ENCODE measurements around the gene FAM83F. TPM values are rescaled to one million over a fixed set of nuclear protein-coding genes. Genes with fewer than 3 reads are reported as not detected.

Gene FAM83F
- total and polyA plus RNA-seq, 10 of the 15 experiments (the other 5 are each of a cell fraction or from before 2014, with no cell fraction given) = 0.01 to 0.05 (median 0.01) TPM; not detected in 7

DNA sequence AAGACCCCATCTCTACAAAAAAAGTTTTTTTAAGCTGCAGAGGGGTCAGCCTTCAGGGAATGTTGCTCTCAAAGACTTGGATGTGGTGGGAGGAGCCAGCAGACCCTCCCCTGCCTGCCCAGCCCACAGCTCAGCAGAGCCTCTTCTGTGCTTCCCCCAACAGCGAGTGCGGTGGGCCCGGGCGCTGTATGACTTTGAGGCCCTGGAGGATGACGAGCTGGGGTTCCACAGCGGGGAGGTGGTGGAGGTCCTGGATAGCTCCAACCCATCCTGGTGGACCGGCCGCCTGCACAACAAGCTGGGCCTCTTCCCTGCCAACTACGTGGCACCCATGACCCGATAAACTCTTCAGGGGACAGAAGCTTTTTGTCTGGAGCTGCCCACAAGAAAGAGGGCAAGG is 24.0 kb upstream of the FAM83F start:
- FAIRE-seq (no peak), DNase-seq (ENCODE audit: low read depth, low spot score) (no peak), ATAC-seq (no peak)
- ChIA-PET CTCF (interaction anchor here (0.6 kb wide), 1 partner anchor 377 kb away, joined by 4 read pairs; no protein-coding TSS in a partner anchor), POLR2A (no interaction called here), SMC1A (ENCODE audit: uncharacterized antibody, unreplicated experiment) (interaction anchor here (1.7 kb wide), 1 partner anchor 50 kb away, joined by 3 read pairs; no protein-coding TSS in a partner anchor), RAD21 (ENCODE audit: unreplicated experiment) (no interaction called here)
- no peak overlapping the region for H3K4me3 ChIP-seq
- peaks cover 33 to 36% of the 10 kb centered on the region in 2 experiments for H3K36me3 ChIP-seq (ENCODE audit: control insufficient read depth in 2 of 2, insufficient read depth in 2 of 2, low read length in 1 of 2)
- no peaks in the 10 kb centered on the region for H3K9me3 ChIP-seq (replicated peaks; ENCODE audit: control insufficient read depth, insufficient read depth, low read length)
- H3K9ac ChIP-seq (ENCODE audit: control insufficient read depth, insufficient read depth, low read length) = no peak overlapping the region
- in situ Hi-C loops (cut with MboI) (no loop called here), intact Hi-C loops (cut with micrococcal nuclease; ENCODE audit: unreplicated experiment) (no loop called here)
- no peaks in the 10 kb centered on the region for H3K79me2 ChIP-seq (ENCODE audit: control insufficient read depth, insufficient read depth, low read length)
- H4K20me1 ChIP-seq (ENCODE audit: control insufficient read depth, insufficient read depth) = no peaks in the 10 kb centered on the region
- no TSS peak for BruUV-seq (replicated peaks)
- no peaks in the 10 kb centered on the region for H3K4me1 ChIP-seq (ENCODE audit: control insufficient read depth, insufficient read depth, low read length)
- WGBS (ENCODE audit: insufficient coverage, insufficient replicate concordance, low lambda C conversion rate, missing lambda C conversion rate) = 93% methylated on average over 7 of the region's 10 CpGs
- TF ChIP-seq ZNF384 (IDR thresholded peaks at IDR 0.05; ENCODE audit: borderline replicate concordance, low read depth, low read length) (no peak), JUNB (IDR thresholded peaks at IDR 0.05) (no peak), NR2F1 (conservative IDR thresholded peaks at IDR 0.05) (no peak), ZBTB4 (CRISPR knock-in tag; IDR thresholded peaks at IDR 0.05) (no peak), CBX3 (IDR thresholded peaks at IDR 0.05; ENCODE audit: borderline replicate concordance, low read depth) (no peak), GABPA (IDR thresholded peaks at IDR 0.05; ENCODE audit: low read depth) (no peak)
- TF ChIP-seq, protein P1, sequence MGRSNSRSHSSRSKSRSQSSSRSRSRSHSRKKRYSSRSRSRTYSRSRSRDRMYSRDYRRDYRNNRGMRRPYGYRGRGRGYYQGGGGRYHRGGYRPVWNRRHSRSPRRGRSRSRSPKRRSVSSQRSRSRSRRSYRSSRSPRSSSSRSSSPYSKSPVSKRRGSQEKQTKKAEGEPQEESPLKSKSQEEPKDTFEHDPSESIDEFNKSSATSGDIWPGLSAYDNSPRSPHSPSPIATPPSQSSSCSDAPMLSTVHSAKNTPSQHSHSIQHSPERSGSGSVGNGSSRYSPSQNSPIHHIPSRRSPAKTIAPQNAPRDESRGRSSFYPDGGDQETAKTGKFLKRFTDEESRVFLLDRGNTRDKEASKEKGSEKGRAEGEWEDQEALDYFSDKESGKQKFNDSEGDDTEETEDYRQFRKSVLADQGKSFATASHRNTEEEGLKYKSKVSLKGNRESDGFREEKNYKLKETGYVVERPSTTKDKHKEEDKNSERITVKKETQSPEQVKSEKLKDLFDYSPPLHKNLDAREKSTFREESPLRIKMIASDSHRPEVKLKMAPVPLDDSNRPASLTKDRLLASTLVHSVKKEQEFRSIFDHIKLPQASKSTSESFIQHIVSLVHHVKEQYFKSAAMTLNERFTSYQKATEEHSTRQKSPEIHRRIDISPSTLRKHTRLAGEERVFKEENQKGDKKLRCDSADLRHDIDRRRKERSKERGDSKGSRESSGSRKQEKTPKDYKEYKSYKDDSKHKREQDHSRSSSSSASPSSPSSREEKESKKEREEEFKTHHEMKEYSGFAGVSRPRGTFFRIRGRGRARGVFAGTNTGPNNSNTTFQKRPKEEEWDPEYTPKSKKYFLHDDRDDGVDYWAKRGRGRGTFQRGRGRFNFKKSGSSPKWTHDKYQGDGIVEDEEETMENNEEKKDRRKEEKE (IDR thresholded peaks at IDR 0.05) = no peak
- H3K27me3 ChIP-seq (replicated peaks in 1 of 2; ENCODE audit: control insufficient read depth in 2 of 2, insufficient read depth in 2 of 2, low read length in 1 of 2) = no peaks in the 10 kb centered on the region
- H3K4me2 ChIP-seq (ENCODE audit: control insufficient read depth, insufficient read depth) = no peak overlapping the region
- no peak overlapping the region for H3K27ac ChIP-seq (ENCODE audit: control insufficient read depth, insufficient read depth)
- H2AFZ ChIP-seq (ENCODE audit: control insufficient read depth, low read depth, low read length) = no peak overlapping the region

Data from GM12878 (cell line).